Neural progenitor cell (in vitro differentiated cells): Measurements from ENCODE around the gene SPATA16. TPM values are rescaled to one million over a fixed set of nuclear protein-coding genes. Genes with fewer than 3 reads are reported as not detected.

Source experiments
- DNase-seq: peaks from one replicate; pipeline ENCODE4 v3.0.0-alpha.2; 2016; ENCODE audit warnings: low spot score
- H2AFZ ChIP-seq: fragments of 200-600 bp; sonication (generic); replicated peaks from 2 replicates; pipeline ENCODE4 v1.6.1; 2016; ENCODE audit warnings: antibody characterized with exemption
- H3F3A ChIP-seq: fragments of 200-600 bp; sonication (generic); 2 replicates; pipeline ENCODE4 v1.6.1; 2016; ENCODE audit warnings: antibody characterized with exemption, low read depth
- H3K27ac ChIP-seq: fragments of 200-600 bp; sonication (generic); 2 replicates; pipeline ENCODE4 v1.5.1; 2016; ENCODE audit warnings: mild to moderate bottlenecking
- H3K27me3 ChIP-seq: fragments of 200-600 bp; sonication (generic); 2 replicates; pipeline ENCODE4 v1.6.1; 2016; ENCODE audit warnings: mild to moderate bottlenecking, moderate library complexity
- H3K36me3 ChIP-seq: fragments of 200-600 bp; sonication (generic); 2 replicates; pipeline ENCODE4 v1.5.1; 2016
- H3K4me1 ChIP-seq: fragments of 200-600 bp; sonication (generic); 2 replicates; pipeline ENCODE4 v1.6.1; 2016; ENCODE audit warnings: mixed run types
- H3K4me2 ChIP-seq: fragments of 200-600 bp; sonication (generic); 2 replicates; pipeline ENCODE4 v1.6.1; 2016
- H3K4me3 ChIP-seq: fragments of 200-600 bp; sonication (generic); 2 replicates; pipeline ENCODE4 v1.5.1; 2016
- H3K79me2 ChIP-seq: fragments of 200-600 bp; sonication (generic); 2 replicates; pipeline ENCODE4 v1.6.1; 2016; ENCODE audit warnings: low read depth
- H3K9ac ChIP-seq: fragments of 200-600 bp; sonication (generic); 2 replicates; pipeline ENCODE4 v1.6.1; 2016
- H3K9me3 ChIP-seq: fragments of 200-600 bp; sonication (generic); 2 replicates; pipeline ENCODE4 v1.5.1; 2016; ENCODE audit warnings: low read depth
- H4K20me1 ChIP-seq: fragments of 200-600 bp; sonication (generic); 2 replicates; pipeline ENCODE4 v1.6.1; 2016; ENCODE audit warnings: low read depth
- H3K27ac Mint-ChIP-seq: 3 replicates; pipeline ENCODE4 v1.8.0; 2021; ENCODE audit warnings: mixed read lengths
- H3K27me3 Mint-ChIP-seq: 2 replicates; pipeline ENCODE4 v1.8.0; 2022; ENCODE audit warnings: low read depth, mild to moderate bottlenecking, inconsistent platforms, moderate library complexity, mixed read lengths; ENCODE audit not compliant: insufficient read depth
- H3K36me3 Mint-ChIP-seq: 3 replicates; pipeline ENCODE4 v1.8.0; 2021; ENCODE audit warnings: mixed read lengths
- H3K4me1 Mint-ChIP-seq: 3 replicates; pipeline ENCODE4 v1.8.0; 2021; ENCODE audit warnings: mixed read lengths
- H3K4me3 Mint-ChIP-seq: 3 replicates; pipeline ENCODE4 v1.8.0; 2021; ENCODE audit warnings: mild to moderate bottlenecking, moderate library complexity, mixed read lengths
- H3K9me3 Mint-ChIP-seq: 3 replicates; pipeline ENCODE4 v1.8.0; 2020; ENCODE audit warnings: mixed read lengths
- CTCF ChIP-seq: fragments of 200-600 bp; sonication (generic); IDR thresholded peaks from 2 replicates; pipeline ENCODE4 v1.5.1; 2017; ENCODE audit warnings: antibody characterized with exemption, mild to moderate bottlenecking
- EZH2 ChIP-seq: fragments of 200-600 bp; sonication (generic); IDR thresholded peaks from 2 replicates; pipeline ENCODE4 v1.6.1; 2017; ENCODE audit warnings: antibody characterized with exemption, mild to moderate bottlenecking, moderate library complexity
- EZH2phosphoT487 ChIP-seq: fragments of 200-600 bp; sonication (generic); IDR thresholded peaks from 2 replicates; pipeline ENCODE4 v1.6.1; 2017; ENCODE audit warnings: antibody characterized with exemption
- total RNA-seq: library from RNA; depleted of rRNA; stranded (reverse); fragments of >200 nt; gene quantifications from 2 replicates; pipeline ENCODE4 v1.2.3, GENCODE V29; 2015; ENCODE audit warnings: low replicate concordance

Gene SPATA16
- total RNA-seq, 1 donor from 2014 or later, result not detected

GRCh38 chr3:172844428-172844827 is 296.6 kb downstream of the SPATA16 start:
- no peak overlapping the region for H3K4me3 Mint-ChIP-seq

DNA sequence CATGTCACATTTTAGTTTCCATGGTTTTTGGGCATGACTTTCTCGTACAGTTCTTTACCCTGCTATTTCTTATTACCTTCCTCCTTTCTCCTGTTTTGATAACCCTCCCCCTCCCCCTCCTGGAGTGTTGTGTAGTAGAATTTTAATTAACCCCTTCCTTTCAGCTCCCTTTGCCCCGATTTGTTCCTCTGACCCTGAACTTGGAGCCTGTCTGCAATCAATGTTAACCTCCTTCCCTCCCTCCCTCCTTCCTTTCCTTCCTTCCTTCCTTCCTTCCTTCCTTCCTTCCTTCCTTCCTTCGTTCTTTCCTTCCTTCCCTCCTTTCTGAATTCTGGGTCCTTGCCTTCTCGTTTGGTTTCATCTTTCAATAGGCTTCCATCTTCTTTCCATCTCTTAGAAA is 300.1 kb downstream of the SPATA16 start:
- no peak overlapping the region for H3K4me3 ChIP-seq
- Mint-ChIP-seq H3K4me1 (peaks cover under 1% of the 10 kb centered on the region), H3K4me3 (no peak overlapping the region), H3K27me3 (peaks cover 2% of the 10 kb centered on the region), H3K27ac (no peak overlapping the region), H3K9me3 (peaks cover 5% of the 10 kb centered on the region), H3K36me3 (no peaks in the 10 kb centered on the region)
- no peak overlapping the region for H3K27ac ChIP-seq
- H3K4me2 ChIP-seq, result no peak overlapping the region
- DNase-seq, result no peak
- no peak overlapping the region for H3K9ac ChIP-seq
- no peaks in the 10 kb centered on the region for H3K27me3 ChIP-seq
- no peak overlapping the region for H2AFZ ChIP-seq
- H3K36me3 ChIP-seq, result no peaks in the 10 kb centered on the region
- no peaks in the 10 kb centered on the region for H4K20me1 ChIP-seq
- TF ChIP-seq EZH2phosphoT487, result no peak
- no peak for TF ChIP-seq CTCF
- no peak for TF ChIP-seq EZH2
- H3F3A ChIP-seq, result no peaks in the 10 kb centered on the region
- H3K79me2 ChIP-seq, result no peaks in the 10 kb centered on the region
- peaks cover under 1% of the 10 kb centered on the region for H3K4me1 ChIP-seq
- no peaks in the 10 kb centered on the region for H3K9me3 ChIP-seq

More at GRCh38 chr3:172844428-172844827, 296.6 kb downstream of the SPATA16 start:
- peaks cover 13% of the 10 kb centered on the region for H3K4me1 Mint-ChIP-seq
- H3K9ac ChIP-seq, result no peak overlapping the region
- no peaks in the 10 kb centered on the region for H3K79me2 ChIP-seq
- H3K27ac Mint-ChIP-seq, result no peak overlapping the region
- no peak for DNase-seq
- peaks cover 11% of the 10 kb centered on the region for H3K4me1 ChIP-seq
- no peak overlapping the region for H3K4me2 ChIP-seq
- H2AFZ ChIP-seq, result no peak overlapping the region
- H3K9me3 Mint-ChIP-seq, result peaks cover 7% of the 10 kb centered on the region
- no peaks in the 10 kb centered on the region for H3K36me3 Mint-ChIP-seq
- H4K20me1 ChIP-seq, result no peaks in the 10 kb centered on the region
- no peak overlapping the region for H3K27ac ChIP-seq
- H3K4me3 ChIP-seq, result no peak overlapping the region
- no peaks in the 10 kb centered on the region for H3K27me3 Mint-ChIP-seq
- no peaks in the 10 kb centered on the region for H3F3A ChIP-seq
- TF ChIP-seq EZH2 (no peak), CTCF (no peak), EZH2phosphoT487 (no peak)
- H3K36me3 ChIP-seq, result no peaks in the 10 kb centered on the region
- no peaks in the 10 kb centered on the region for H3K27me3 ChIP-seq
- no peaks in the 10 kb centered on the region for H3K9me3 ChIP-seq

- H3K9me3 Mint-ChIP-seq, result peaks cover 5% of the 10 kb centered on the region
Observed at GRCh38 chr3:172840463-172840862, 300.6 kb downstream of the SPATA16 start.

More at GRCh38 chr3:172840463-172840862, 300.6 kb downstream of the SPATA16 start:
- H3K27me3 ChIP-seq, result no peaks in the 10 kb centered on the region
- Mint-ChIP-seq H3K27me3 (peaks cover 2% of the 10 kb centered on the region), H3K27ac (no peak overlapping the region), H3K4me3 (no peak overlapping the region), H3K36me3 (no peaks in the 10 kb centered on the region), H3K4me1 (no peaks in the 10 kb centered on the region)
- no peaks in the 10 kb centered on the region for H3K9me3 ChIP-seq
- H3K4me2 ChIP-seq, result no peak overlapping the region
- no peak overlapping the region for H3K4me3 ChIP-seq
- no peak overlapping the region for H3K27ac ChIP-seq
- no peak overlapping the region for H2AFZ ChIP-seq
- H4K20me1 ChIP-seq, result no peaks in the 10 kb centered on the region
- no peaks in the 10 kb centered on the region for H3K36me3 ChIP-seq
- no peaks in the 10 kb centered on the region for H3F3A ChIP-seq
- no peaks in the 10 kb centered on the region for H3K79me2 ChIP-seq
- no peak overlapping the region for H3K9ac ChIP-seq
- TF ChIP-seq CTCF (no peak), EZH2 (no peak), EZH2phosphoT487 (no peak)
- H3K4me1 ChIP-seq, result no peaks in the 10 kb centered on the region
- no peak for DNase-seq
